ENCODE data around the gene MUC5AC.

- TF ChIP-seq SP1 (IDR thresholded peaks at IDR 0.05) (no peak), ARNT (IDR thresholded peaks at IDR 0.05) (no peak), ELF4 (IDR thresholded peaks at IDR 0.05) (no peak)
Measured at GRCh38 chr11:1118755-1119603, 38.8 kb upstream of the MUC5AC start.

Data from HEK293T (cell line).